SHP77 treated with DMSO at 0.1 percent for 48 hours (cell line): Measurements from ENCODE around the gene MYO15B.

Source experiments
- DNase-seq: peaks from one replicate; lab custom pipeline; 2025; lab: John Stamatoyannopoulos, UW

The MYO15B gene

GRCh38 chr17:75558666-75559530, 28.7 kb upstream of the MYO15B start:
- DNase-seq, result no peak

- no peak for DNase-seq
Measured at GRCh38 chr17:75559958-75560533, 27.6 kb upstream of the MYO15B start.

DNA sequence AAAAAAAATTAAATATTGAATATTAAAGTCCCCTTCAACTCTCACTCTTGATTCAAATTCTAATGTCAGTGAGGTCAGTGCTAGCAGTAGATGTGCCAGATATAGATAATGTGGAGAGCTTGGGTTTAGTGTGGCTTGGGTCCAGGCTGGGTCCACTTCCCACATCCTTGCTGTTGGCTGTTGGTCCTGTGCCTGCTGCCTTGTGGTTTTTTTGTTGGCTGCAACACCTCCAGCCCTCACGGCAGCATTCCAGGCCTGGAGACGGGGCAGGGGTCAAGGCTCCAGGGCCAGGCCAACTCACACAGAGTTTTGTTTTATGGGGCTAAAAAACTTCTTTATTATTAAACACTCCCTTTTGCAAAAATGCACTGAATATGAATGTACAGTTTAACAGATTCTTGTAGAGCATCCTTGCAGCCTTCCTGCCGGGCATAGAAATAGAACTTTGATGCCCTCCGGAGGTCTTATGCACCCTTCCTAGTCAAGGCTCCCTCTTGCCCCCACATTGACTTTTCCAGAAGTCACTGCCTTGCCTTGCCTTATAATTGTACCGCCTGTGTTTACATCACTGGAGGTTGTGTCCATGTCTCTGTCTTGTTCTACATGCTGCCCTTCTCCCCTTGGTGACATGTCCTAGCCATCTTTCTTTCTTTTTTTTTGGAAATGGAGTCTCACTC, 25.5 kb upstream of the MYO15B start:
- no peak for DNase-seq

DNA sequence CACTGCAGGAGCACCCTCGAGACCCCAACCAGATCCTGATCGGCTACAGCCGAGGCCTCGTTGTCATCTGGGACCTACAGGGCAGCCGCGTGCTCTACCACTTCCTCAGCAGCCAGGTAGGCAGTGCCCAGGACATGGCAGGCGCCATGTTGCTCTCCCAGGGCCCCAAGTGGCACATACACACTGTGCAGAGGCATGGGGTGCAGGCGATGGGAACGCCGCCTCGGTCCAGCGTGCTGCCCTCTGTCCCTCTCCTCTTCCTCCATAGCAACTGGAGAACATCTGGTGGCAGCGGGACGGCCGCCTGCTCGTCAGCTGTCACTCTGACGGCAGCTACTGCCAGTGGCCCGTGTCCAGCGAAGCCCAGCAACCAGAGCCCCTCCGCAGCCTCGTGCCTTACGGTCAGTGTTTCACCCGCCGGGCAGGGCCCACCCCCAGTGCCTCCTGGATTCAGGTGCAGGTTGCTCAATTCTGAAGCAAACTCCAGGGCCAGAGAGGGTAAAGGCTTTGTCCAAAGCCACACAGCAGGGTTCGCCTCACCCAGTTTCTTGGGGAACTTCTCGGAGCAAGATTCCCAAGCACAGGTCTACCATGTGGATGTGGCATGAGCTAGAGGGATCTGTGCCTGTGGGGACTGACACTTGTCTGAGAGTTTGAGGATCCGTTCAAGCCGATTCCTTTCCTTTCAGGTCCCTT, 24.4 kb upstream of the MYO15B start:
- DNase-seq, result no peak

DNA sequence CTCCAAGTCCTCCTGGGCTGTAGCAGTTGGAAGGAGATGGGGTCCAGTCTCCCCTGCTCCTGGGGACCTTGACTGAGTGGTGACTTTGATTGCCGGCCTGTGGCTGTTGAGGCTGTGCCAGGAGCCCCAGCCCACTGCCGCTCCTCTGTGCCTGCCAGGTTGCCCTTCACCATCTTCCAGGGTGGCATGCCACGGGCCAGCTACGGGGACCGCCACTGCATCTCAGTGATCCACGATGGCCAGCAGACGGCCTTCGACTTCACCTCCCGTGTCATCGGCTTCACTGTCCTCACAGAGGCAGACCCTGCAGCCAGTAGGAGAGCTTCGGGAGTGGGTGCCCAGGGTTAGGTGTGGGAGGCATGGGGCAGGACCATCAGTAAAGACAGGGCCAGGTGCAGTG, 23.4 kb upstream of the MYO15B start:
- DNase-seq, result no peak

DNA sequence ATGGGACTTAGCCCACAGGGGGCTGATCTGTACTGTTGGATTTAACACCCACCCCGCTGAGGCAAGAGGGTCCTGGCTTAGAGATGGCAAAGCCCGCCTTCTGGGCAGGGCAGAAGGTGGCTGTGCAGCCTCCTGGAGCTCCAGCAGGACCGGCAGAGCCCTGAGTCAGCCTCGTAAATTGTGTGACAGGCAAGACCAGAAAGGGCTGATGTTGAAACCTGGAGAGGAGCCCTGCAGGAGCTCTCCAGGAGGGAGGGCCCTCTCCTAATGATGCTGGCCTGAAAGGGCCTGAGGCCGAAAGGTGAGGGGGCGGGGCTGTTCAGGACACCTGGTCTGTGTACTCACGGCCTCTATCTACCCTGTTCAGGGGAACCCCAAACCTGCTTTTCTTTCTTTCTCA, 22.5 kb upstream of the MYO15B start:
- DNase-seq, result no peak

GRCh38 chr17:75565618-75566017, 22.0 kb upstream of the MYO15B start:
- no peak for DNase-seq

DNA sequence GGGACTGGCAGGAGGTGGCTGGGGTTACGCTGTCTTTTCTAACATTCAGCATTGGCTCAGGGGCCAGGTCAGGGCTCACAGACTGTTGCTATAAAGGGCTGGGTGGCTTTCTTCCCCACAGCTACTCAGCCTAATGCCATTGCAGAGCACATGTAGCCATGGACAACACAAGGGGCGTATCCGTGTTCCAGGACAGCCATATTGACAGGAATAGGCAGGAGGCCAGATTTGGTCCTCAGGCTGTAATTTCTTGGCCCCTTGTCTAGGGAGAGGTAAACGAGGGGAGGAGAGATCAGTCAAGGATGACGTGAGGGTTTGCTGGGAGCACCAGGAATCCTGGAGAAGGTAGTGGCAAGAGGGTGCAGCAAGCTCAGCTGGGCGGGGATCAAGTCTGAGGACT, 21.2 kb upstream of the MYO15B start:
- DNase-seq, result no peak

DNA sequence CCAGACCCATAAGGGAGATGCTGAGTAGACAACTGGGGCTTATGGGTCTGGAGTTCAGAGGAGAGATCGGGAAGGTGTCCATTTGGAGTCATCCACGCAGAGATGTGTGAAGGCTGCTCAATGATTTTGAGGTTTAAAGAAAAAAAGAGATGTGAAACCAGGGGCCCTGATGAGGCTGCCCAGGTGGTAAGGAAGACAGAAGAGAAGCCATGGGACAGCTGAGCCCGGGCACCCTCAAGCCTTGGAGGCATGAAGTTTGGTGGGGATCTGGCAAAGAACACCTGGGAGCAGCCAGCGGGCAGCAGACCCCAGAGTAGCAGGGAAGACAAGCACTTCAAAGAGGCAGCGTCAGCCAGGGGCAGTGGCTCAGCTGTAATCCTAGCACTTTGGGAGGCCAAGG, 20.8 kb upstream of the MYO15B start:
- no peak for DNase-seq

DNA sequence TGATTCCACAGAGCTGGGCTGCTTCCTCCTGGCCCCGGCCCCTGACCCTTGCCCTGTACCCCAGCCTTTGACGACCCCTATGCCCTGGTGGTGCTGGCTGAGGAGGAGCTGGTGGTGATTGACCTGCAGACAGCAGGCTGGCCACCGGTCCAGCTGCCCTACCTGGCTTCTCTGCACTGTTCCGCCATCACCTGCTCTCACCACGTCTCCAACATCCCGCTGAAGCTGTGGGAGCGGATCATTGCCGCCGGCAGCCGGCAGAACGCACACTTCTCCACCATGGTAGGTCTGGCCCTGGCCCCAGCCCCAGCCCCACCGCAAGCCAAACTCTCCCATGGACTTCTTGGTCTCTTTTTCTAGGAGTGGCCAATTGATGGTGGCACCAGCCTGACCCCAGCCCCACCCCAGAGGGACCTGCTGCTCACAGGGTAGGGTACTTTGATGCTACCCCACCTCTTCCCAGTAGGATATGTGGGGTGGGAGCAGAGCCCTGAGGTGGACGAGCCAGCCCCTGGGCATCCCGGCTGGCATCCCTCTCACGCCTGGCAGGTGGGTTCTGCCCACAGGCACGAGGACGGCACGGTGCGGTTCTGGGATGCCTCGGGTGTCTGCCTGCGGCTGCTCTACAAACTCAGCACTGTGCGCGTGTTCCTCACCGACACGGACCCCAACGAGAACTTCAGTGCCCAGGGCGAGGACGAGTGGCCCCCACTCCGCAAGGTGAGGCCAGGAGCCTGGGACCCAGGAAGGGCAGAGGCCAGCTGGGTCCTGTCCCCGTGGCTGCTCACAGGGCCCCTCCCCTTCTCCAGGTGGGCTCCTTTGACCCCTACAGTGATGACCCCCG, 19.0 kb upstream of the MYO15B start:
- no peak for DNase-seq

DNA sequence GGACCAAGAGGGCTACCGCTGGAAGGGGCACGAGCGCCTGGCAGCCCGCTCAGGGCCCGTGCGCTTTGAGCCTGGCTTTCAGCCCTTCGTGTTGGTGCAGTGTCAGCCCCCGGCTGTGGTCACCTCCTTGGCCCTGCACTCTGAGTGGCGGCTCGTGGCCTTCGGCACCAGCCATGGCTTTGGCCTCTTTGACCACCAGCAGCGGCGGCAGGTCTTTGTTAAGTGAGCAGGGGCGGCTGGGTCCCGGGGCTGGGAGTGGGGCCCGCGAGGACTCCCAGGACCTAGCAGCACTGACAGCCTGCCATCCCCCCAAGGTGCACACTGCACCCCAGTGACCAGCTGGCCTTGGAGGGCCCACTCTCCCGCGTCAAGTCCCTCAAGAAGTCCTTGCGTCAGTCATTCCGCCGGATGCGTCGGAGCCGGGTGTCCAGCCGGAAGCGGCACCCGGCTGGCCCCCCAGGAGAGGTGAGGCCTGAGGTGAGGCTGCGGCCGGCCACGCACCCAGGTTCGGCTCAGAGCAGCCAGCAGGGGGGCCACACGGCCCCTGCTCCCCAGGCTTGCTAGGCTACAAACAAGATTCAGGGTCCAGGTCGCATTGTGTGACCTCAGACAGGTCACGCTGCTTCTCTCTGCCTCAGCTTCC, 17.4 kb upstream of the MYO15B start:
- DNase-seq, result no peak

DNA sequence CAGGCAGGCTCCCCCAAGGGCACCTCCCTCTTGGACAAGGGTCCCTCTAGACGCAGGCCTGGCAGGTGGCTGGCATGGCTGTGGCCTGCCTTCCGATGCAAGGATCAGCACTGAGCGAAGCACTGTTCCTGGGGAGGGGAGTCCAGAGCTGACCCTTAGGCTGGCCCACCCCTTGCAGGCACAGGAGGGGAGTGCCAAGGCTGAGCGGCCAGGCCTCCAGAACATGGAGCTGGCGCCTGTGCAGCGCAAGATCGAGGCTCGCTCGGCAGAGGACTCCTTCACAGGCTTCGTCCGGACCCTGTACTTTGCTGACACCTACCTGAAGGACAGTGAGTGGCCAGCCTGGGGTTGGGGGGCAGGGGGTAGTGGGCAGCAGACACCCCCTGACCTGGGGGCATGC, 16.8 kb upstream of the MYO15B start:
- no peak for DNase-seq

DNA sequence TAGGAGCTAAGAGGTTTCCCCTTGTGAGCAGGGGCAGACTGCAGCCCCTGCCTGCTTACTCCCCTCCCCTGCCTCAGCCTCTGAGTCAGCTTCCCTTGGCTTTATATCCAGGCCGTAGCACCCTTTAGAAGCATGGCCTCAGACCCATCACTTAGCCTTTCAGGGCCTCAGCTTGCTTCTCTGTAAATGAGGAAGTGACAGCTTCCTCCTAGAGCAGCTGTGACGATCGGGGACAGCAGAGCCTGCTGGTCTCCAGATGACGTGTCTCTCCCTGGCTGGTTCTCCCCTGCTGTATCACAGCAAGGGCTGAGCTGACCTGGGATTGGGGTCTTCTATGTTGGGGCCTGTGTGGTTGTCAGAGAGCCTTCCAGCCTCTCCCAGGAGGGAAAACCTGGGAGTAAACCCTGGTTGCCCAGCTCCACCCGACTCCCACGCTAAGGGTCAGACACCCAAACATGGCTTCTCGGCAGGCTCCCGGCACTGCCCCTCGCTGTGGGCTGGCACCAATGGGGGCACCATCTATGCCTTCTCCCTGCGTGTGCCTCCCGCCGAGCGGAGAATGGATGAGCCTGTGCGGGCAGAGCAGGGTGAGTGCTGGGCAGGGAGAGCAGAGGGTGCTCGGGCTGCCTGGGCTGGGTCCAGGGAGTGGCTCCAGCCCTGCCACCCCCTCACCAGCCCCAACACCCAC, 16.3 kb upstream of the MYO15B start:
- DNase-seq, result no peak

DNA sequence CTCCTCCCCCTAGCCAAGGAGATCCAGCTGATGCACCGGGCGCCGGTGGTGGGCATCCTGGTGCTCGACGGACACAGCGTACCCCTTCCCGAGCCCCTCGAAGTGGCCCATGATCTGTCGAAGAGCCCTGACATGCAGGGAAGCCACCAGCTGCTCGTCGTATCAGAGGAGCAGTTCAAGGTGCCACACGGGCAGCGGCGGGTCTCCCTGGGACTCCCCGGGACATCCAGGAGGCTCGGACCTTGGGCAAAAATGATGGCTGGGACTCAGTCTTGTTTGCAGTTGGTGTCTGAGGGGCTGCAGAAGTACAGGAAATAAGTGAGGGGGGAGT, 15.8 kb upstream of the MYO15B start:
- DNase-seq, result no peak

GRCh38 chr17:75572713-75573539, 14.7 kb upstream of the MYO15B start:
- DNase-seq, result no peak

- no peak for DNase-seq
Measured at GRCh38 chr17:75573540-75573957, 14.1 kb upstream of the MYO15B start.

GRCh38 chr17:75573994-75574393, 13.6 kb upstream of the MYO15B start:
- DNase-seq, result no peak

- DNase-seq, result no peak
Measured at GRCh38 chr17:75574404-75575036, 13.1 kb upstream of the MYO15B start.

- no peak for DNase-seq
Measured at GRCh38 chr17:75575197-75575596, 12.4 kb upstream of the MYO15B start.
